GM11168 (cell line): ENCODE results near the gene DPH1.

Experiments used
- in situ Hi-C: fragments of 300-500 bp; cut with MboI; formaldehyde crosslinking; loops from one replicate; pipeline ENCODE4 v1.12.0; 2022; ENCODE audit warnings: low sequenced_read_pairs; ENCODE audit not compliant: unreplicated experiment

The DPH1 gene

DNA sequence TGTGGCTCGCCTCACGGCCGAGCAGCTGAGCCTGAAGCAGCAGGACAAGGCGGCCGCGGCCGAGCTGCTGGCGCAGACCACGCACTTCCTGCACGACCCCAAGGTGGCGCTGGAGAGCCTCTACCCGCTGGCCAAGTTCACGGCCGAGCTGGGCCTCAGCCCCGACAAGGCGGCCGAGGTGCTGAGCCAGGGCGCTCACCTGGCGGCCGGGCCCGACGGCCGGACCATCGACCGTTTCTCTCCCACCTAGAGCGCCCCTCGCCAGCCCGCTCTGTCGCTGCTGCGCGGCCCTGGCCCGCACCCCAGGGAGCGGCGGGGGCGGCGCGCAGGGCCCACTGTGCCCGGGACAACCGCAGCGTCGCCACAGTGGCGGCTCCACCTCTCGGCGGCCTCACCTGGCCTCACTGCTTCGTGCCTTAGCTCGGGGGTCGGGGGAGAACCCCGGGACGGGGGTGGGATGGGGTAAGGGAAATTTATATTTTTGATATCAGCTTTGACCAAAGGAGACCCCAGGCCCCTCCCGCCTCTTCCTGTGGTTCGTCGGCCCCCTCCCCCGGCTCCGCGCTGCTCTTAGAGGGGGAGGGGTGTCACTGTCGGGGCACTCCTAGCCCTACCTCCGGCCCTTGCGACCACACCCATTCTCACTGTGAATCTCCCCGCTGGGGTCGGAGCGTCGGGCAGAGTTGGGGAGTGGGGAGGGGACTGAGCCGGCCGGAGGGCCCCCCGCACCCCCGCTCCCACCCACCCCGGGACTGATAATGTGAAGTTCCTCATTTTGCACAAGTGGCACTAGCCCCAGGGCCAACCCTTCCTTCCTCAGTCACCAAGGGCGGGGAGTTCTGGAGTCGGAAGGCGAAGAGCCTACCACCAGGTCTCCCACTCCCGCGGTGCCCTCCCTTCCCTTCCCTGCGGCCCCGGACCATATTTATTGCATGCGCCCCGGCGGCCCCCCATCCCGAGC is 28.9 kb downstream of the DPH1 start:
- in situ Hi-C loops, result no loop called here

DNA sequence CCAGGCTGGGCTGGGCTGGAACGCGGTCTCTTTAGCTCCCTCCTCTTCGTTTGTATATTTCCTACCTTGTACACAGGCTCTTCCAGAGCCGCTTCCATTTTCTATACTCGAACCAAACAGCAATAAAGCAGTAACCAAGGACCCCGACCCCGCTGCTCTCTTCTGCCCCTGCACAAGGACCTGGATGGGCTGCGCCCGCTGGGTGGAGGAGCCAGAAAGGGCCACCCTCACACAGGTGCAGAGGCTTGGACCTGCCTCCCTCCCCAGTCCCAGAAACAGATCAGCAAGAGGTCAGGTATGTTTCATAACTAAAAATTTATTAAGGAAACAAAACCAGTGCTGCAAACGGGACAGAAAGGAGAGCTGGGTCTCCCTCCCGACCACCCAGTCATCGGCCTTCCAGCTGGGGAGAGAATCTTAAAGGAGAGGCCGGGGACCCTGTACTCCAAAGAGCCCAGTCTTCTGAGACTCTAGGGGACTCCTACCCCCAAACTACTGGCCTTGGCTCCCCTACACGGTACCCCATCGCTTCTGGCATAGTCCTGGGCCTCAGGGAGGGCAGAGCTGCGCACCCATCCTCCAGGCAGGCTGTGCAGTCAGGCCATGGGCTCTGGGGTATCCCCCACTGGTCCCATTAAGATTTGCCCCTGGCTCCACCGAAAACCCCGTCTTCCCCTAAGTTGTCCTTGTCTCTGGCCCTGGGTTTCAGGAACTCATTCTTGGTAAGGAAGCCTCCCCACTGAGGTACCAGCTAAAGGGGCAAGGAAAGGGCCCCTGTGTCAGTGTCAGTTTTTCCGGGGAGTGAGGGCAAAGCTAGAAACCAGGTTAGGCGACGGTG is 29.8 kb downstream of the DPH1 start:
- in situ Hi-C loops, result no loop called here

DNA sequence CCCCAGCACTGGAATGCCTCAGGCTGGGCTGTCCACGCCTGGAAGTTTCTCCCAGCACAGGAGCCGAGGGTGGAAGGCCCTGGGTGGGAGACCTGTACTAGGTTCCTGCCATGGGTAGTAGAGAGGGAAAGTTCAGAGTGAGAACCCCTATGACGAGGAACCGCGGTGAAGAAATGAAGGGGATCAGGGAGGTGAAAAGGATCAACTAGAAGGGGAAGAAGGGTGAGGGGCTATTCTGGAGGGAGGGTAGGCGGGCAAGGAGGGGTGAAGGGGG is 30.4 kb downstream of the DPH1 start:
- in situ Hi-C loops, result no loop called here

DNA sequence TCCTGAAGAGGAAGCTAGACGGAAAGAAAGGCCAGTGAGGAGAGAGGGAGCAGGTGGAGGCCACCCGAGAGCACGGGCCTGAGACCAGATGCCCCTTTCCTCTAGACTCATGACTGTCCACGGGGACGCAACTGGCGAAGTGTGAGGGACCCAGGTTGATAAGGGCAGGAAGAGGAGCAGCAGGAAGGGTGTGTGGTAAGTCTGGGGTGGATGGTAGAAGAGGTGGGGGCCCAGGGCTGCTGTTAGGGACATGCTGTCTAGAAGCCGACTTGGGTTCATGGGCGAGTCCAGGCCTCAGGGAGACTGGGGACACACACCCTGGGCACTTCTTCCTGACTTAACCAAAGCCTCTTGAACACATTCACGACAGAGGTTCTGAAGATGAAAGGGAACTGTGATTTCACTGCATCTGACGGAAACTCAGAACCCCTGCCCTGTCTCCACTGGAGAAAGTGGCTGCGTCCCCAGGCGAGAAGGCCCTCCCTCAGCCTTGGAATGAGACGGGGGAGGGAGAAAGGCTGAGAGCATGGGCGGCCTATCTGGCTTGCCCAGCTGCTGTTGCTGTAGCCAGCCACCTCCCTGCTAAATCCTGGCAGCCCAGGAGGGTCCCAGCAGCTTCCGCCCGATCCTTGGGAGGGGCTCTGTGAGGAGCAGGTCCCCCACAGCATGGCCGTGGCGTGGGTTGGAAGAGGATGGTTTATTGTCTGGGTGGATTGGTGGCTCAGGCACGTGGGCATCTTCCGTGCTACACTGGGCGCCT is 30.9 kb downstream of the DPH1 start:
- in situ Hi-C loops, result no loop called here

DNA sequence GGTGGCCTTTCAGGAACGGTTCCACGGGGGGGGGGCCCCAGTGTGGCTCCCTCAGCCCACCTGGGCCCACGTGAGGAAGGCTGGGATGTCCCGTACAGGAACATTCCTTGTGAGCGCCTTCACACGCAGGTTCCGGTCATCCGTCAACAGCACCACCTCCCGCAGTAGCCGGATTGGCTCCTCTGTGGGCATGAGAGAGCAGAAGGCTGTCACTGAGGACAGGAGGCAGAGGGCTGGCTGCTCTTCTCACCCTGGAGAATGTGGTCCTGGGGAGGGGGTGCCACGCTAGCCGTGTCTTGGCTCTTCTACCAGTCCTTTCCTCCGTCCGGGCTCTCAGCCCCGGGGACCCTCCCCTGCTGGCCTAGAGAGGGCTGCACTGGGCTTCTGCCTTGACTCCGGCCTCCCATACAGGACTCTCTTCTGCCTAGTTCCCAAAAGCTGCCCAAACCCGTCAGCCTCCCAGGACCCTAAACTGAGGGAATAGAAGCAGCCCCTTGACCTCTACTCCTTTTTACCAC is 31.5 kb downstream of the DPH1 start:
- in situ Hi-C loops, result no loop called here

DNA sequence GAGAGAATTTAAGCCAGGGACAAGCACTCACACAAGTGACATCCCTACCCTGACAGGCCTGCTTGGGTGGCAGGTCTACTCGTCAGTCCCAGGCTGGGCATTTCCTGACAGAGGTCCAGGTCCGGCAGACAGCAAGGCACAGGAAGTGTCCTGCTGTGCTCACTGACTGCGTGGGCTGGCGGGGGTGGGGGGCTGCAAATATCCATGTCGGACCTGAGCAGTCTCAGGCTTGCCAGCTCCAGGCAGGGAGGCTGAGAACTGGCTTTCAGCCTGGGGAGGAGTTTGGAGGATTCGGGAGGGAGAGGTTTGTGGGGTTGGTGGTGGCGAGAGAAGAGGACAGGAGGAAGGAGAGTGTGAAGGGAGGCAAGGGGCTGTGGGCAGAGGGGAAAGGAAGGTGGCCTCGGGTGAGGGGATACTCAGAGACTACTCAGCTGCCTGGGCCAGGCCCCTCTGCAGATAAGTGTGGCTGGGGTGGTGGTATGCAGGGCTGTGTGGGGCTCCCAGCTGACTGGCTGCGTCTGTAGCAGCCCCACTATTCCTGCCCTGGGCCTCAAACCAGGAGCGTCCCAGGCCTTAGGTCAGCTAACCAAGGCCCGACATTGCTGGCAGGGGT is 32.7 kb downstream of the DPH1 start:
- in situ Hi-C loops, result no loop called here

DNA sequence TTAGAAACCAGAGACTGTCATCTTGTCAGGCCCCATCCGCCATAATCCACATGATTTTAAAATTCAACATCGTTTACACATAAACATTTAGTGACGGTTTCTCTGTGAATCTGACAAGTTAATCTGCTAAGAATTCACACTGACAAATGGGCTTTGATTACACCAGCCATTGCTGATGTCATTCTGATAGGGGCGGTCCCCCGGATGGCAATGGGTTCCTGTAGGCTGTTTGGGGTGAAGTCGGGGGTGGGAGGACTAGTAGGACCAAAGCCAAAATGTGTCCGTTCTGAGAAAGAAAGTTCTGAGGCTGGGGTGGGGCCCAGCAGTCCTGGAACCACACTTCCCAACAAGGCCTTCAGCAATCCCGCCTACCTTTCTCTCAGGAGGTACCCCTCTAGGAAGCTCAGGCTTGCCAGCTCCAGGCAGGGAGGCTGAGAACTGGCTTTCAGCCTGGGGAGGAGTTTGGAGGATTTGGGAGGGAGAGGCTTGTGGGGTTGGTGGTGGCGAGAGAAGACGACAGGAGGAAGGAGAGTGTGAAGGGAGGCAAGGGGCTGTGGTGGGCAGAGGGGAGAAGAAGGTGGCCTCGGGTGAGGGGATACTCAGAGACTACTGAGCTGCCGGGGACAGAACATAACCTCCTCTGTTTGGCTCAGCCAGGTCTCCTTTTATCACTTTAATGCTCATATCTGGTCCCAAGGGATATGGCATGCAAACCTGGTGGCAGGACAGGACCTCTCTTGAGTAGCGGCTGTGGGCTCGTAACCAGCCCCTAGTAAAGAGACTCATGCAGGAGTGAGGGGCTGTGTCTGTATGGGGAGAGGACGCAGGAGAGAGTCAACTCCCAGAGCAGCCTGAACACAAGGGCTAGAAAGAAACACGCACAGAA is 33.6 kb downstream of the DPH1 start:
- in situ Hi-C loops, result no loop called here

DNA sequence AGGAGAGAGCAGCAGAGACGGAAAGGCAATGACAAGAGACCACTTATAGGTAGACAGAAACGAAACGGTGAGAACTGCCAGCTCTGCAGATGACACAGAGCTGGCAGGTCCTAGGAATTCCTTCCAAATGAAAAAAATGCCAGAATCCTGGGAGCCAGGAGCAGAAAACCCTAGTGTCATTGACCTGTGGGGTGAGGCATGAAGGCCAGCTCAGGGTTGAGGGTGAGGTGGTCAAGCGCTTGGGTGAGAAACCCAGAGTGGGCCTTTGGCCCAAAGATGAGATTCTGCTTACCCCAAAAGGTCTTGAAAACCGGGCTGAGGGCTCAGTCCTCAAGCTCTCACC is 34.2 kb downstream of the DPH1 start:
- in situ Hi-C loops, result no loop called here

DNA sequence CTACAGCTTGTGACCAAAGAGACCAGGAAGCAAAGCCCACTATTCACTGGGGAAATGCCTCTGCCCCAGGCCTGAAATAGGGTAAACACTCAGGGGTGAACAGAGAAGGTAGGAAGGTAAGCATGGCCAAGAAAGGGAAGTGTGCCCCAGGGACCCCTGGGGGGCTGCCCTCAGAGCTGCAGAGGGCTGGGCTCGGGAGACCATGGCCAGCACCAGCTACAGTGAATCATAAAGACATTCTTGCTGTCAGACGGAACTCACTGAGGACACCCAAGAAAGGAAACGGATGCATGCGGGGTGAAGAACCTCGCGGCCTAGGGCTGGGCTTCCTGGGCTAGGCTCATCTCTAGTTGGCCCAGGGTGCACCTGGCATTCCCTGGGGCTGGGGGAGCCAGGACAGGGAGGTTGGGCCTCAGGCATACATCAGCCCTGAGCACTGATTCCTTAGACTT is 34.6 kb downstream of the DPH1 start:
- in situ Hi-C loops, result no loop called here

DNA sequence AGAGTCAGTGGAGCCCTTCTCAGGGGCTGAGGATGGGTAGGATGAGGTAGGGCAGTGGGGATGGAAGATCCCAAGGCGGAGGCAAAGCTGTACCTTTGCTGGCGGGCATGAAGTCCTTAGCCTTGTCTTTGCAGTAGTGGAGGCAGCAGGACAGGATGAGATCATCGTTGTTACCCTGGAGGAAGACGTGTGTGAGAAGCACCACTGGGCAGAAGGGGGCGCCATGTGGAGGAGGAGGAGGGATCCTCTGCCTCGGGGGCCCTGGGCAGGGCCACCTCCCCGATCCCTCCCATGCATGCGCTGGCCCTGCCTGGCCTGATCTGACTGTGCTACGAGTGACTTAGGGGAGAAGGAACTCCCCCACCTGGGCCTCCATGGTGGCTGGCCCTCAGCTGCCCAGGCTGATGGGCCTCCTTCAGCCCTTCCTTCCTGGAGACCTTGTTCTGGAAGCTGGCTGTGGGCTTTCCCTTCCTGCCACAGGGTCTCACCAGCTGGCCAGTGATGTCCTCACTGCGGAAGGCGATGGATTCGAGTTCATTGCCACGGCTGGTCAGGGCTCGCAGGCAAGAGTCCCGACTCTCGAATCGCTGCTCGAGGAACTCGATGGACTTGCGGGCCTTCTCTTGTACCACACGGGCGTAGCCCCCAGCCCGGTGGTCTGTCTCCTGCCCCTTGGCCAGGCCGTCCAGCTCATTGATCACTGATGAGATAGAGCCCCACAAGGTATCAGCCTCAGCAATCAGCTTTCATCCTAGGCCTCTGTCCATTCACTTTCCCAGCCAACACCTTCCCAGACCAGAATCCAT is 35.2 kb downstream of the DPH1 start:
- in situ Hi-C loops, result no loop called here

DNA sequence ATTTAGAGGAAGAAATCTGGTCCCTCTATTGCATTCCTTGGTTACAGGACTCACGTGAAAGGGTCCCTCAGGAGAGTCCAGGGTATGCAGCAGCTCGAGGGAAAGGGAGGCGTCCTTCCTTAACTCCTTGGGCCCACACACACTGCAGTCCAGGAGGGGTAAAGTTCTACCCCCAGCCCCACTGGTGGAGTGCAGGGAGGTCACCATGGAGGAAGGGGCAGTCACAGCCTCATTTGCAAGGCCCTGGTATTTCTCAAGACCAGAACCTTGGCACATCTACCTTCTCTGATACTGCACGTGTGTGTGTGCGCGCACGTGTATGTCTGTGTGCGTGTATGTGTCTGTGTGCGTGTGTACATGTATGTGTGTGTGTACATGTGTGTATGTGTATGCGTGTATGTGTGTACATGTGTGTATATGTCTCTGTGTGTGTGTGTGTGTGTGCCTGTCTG is 36.0 kb downstream of the DPH1 start:
- in situ Hi-C loops, result no loop called here

DNA sequence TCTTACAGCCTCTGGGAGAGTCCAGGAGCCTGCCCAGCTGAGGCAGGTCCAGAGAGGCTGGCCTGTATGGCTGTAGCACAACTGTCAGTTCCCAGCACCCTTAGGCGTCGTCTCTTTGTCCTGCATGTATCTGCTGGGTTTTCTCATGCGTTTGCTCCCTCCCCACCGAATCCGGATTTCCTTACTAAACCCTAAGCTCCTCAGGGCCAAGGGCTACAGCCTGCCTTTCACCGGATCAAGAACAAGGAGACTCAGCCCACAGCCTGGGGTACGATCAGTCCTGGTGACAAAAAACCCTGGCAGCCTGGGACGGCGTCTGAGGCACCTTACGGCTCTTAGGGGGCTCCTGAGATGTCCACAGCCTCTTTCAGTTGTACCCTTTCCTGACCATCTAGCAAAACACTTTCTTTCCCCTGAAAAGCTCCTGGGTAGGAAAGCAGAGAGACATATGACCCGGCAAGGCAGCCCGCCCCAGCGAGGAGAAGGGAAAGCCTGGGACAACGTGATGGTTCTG is 37.2 kb downstream of the DPH1 start:
- in situ Hi-C loops, result no loop called here

DNA sequence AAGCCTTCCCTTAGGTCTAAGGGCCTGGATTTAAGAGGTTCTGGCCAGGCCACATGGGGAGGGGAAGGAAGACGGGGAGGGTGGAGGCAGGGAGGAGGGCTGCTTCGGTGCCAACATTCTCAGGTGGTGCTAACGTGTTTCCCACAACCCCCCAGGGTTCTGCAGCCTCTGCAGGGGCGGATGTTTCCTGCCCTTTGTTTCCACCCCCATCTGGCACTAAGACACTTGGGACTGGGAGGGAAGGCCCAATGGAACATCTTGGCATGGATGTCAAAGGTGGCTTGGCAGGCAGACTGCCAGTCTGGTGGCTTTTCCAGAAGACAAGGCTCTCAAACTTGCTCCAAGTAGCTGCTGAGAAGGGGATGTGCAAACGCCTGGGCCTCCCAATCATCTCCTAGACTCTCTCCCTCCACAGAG is 37.7 kb downstream of the DPH1 start:
- in situ Hi-C loops, result no loop called here

DNA sequence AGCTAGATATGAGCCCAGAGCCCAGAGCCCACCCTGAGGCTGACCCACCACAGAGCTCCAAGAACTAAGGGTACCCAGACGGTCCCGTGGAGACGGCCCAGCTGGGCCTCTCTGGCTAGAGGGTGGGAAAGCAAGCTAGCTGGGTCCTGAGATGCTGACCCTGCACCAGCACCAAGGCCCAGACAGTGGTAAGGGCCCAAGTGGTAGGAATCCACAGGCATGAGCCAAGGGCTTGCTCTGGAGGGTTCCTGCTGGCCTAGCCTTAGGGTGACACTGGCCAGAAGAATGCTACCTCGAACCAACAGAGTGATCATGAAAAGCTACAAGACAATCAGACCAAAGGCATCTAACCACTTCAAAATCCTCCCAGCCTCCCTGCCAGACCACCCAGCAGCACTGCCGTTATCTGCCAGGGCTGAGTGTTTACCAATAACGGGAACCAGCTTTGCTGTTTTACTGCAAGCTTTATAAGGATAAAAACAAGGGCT is 38.1 kb downstream of the DPH1 start:
- in situ Hi-C loops, result no loop called here

DNA sequence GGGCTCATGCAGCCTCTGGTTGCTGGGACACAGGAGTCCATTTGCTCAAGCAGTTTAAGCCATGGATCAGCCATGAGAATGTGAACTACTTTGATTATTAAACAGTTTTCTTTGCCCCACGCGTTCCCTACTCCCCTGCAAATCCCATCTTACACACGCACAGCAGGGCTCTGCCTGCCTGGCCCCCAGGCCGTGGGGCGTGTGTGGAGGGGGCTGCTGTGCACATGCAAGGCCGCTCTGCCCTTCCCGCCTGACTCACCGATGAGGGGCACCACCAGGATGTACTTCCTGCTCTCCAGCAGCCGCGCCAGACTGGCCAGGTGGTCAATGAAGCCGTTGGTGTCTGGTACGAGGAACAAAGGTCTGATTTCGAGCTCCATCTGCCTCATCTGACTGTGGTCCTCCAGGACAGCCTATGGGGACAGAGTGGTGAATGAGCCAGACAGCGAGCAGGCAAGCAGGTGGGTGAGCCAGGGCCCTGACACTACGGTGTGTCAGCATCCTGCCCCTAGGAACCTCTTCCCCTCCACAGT is 38.6 kb downstream of the DPH1 start:
- in situ Hi-C loops, result no loop called here

DNA sequence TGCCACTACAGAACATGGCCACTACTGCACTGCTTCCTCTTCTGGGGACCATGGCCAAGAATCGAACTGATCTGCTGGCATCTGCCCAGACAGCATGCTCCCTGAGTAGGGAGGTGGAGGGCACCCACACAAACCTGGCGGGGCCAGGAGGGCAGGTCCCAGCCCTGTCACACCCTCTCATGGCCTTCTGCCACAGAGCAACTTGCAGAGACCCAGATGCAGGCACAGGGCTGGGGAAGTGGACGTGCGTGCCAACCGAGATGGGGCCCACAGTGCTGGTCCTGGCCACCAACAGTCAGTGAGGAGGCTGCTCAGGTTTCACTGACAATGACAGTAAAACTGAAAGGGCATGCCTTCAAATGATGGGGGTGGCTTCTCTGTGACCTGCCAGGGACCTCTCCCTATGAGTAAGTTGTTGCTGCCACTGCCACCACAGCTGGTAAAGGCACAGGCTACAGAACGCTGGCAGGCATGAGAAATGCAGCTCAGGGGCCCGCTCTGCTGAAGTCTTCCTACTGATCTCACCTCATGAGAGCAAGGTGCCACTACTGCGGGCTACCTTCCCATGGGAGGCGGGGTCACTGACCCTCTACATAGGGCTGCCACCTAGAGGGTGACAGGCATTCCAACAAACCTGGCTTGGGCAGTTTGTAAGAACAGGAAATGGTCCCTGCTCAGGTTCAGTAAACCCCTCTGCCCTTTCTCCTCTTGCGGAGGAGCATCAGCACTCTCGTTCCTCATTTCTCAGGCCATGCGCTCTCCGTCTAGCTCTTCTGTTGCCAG is 40.5 kb downstream of the DPH1 start:
- in situ Hi-C loops, result no loop called here

DNA sequence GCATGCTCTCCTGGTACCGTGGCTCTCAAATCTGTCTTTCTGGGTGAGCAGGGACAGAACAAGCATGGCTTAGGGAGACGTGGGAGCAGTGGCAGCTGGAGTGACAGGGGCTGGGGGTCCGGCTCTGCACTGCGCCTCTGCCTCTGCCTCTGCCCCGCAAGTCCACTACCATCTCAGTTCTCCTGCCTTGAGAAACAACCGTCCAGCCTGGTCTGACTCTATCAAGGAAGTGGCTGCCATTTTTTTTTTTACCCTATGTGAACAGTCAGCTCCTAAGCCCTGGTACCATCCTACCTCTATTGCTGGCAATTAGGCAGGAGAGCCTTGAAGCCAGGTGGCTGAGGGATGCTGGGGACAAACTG is 41.1 kb downstream of the DPH1 start:
- in situ Hi-C loops, result no loop called here
